A549 (cell line): Measurements from ENCODE around the gene SRM. TPM values are rescaled to one million over a fixed set of nuclear protein-coding genes. Genes with fewer than 3 reads are reported as not detected.

Experiments
- ATAC-seq, 2 experiments: fragments of 200-7000 bp in 1 of 2; fragments of >200 bp in 1 of 2; cut with Nextera tagmentation in 1 of 2; cut with Tn5 transposase in 1 of 2; 3 replicates each; pipeline versions ENCODE4 v1.8.0 to v1.9.1; 2018 to 2020; ENCODE audit warnings: mild to moderate bottlenecking in 1 of 2, moderate library complexity in 1 of 2
- CTCF ChIA-PET: fragments of 300-600 bp; sonication (Branson Sonifier 250); formaldehyde crosslinking; extraction: SDS; loops from one replicate; lab custom pipeline; 2021; ENCODE audit warnings: antibody characterized with exemption, inconsistent platforms; lab: Yijun Ruan, JAX
- POLR2A ChIA-PET: fragments of 350-600 bp; formaldehyde crosslinking; extraction: SDS; loops from one replicate; lab custom pipeline; 2021; ENCODE audit warnings: antibody characterized with exemption, inconsistent platforms; lab: Yijun Ruan, JAX
- DNase-seq, 2 experiments: peaks; one replicate each; pipeline versions ENCODE4 v3.0.0 to v3.0.0-alpha.2; 2011 to 2016; ENCODE audit warnings: low read depth in 1 of 2, low spot score in 1 of 2
- FAIRE-seq: peaks from 2 replicates; lab custom pipeline; 2011; peaks lifted over from hg19 to GRCh38; lab: Jason Lieb, UNC
- H3K27ac ChIP-seq, 2 experiments: fragments of >200 bp; sonication (Bioruptor Twin); formaldehyde crosslinking; 3 replicates each; pipeline ENCODE4 v1.5.1; 2016 to 2017
- H3K4me1 ChIP-seq: fragments of >200 bp; sonication (Bioruptor Twin); formaldehyde crosslinking; 3 replicates; pipeline ENCODE4 v1.6.1; 2016
- H3K4me2 ChIP-seq: fragments of >200 bp; sonication (Bioruptor Twin); formaldehyde crosslinking; 3 replicates; pipeline ENCODE4 v1.6.1; 2016
- H3K4me3 ChIP-seq: fragments of >200 bp; sonication (Bioruptor Twin); formaldehyde crosslinking; 3 replicates; pipeline ENCODE4 v1.5.1; 2016
- H3K9me3 ChIP-seq: fragments of >200 bp; sonication (Bioruptor Twin); formaldehyde crosslinking; 3 replicates; pipeline ENCODE4 v1.6.1; 2016
- CHD2 ChIP-seq: fragments of 150-350 bp; IDR thresholded peaks from 2 replicates; pipeline ENCODE4 v1.6.1; 2014; ENCODE audit warnings: low read length; ENCODE audit not compliant: partially characterized antibody
- CHD4 ChIP-seq: fragments of 200-600 bp; sonication (generic); IDR thresholded peaks from 2 replicates; pipeline ENCODE4 v1.6.1; 2016; ENCODE audit warnings: antibody characterized with exemption, mild to moderate bottlenecking, borderline replicate concordance
- EHF ChIP-seq: fragments of 250-450 bp; sonication (Bioruptor Pico); IDR thresholded peaks from 2 replicates; pipeline ENCODE4 v1.5.0; 2020; ENCODE audit warnings: mild to moderate bottlenecking
- FOSB ChIP-seq: fragments of 250-450 bp; sonication (Bioruptor Pico); IDR thresholded peaks from 2 replicates; pipeline ENCODE4 v1.5.0; 2020; ENCODE audit warnings: mild to moderate bottlenecking, moderate library complexity
- FOXS1 ChIP-seq: fragments of 250-450 bp; sonication (Bioruptor Pico); IDR thresholded peaks from 2 replicates; pipeline ENCODE4 v1.5.0; 2020; ENCODE audit warnings: mild to moderate bottlenecking, moderate library complexity
- HEYL ChIP-seq: fragments of 250-450 bp; sonication (Bioruptor Pico); IDR thresholded peaks from 2 replicates; pipeline ENCODE4 v1.8.0; 2021; ENCODE audit warnings: mild to moderate bottlenecking, moderate library complexity
- HOXB5 ChIP-seq: fragments of 250-450 bp; sonication (Bioruptor Pico); IDR thresholded peaks from 2 replicates; pipeline ENCODE4 v1.5.0; 2020; ENCODE audit warnings: mild to moderate bottlenecking, moderate library complexity
- JUNB ChIP-seq: fragments of >200 bp; sonication (Bioruptor Twin); formaldehyde crosslinking; IDR thresholded peaks from 2 replicates; pipeline ENCODE4 v1.6.1; 2016
- KDM1A ChIP-seq: fragments of 200-600 bp; sonication (generic); IDR thresholded peaks from 2 replicates; pipeline ENCODE4 v1.6.1; 2016; ENCODE audit warnings: low read depth, mild to moderate bottlenecking
- MAFK ChIP-seq: fragments of 450-650 bp; IDR thresholded peaks from 2 replicates; pipeline ENCODE4 v1.6.1; 2014; ENCODE audit not compliant: partially characterized antibody
- MAZ ChIP-seq: fragments of 150-350 bp; IDR thresholded peaks from 2 replicates; pipeline ENCODE4 v1.6.1; 2014; ENCODE audit warnings: antibody characterized with exemption, low read depth, low read length, borderline replicate concordance
- NFE2L2 ChIP-seq: fragments of 150-350 bp; conservative IDR thresholded peaks from 2 replicates; pipeline ENCODE4 v1.6.1; 2014; ENCODE audit warnings: low read length
- TP53 ChIP-seq: fragments of 250-450 bp; sonication (Bioruptor Pico); IDR thresholded peaks from 2 replicates; pipeline ENCODE4 v1.5.0; 2021; ENCODE audit warnings: mild to moderate bottlenecking, moderate library complexity
- ZFP36 ChIP-seq: fragments of 450-650 bp; IDR thresholded peaks from 2 replicates; pipeline ENCODE4 v1.6.1; 2014; ENCODE audit warnings: borderline replicate concordance; ENCODE audit not compliant: partially characterized antibody
- WGBS: methylation state at CpG from one replicate; pipeline ENCODE4 v1.1.6; 2017; ENCODE audit errors: missing lambda C conversion rate; 5-methylcytosine and 5-hydroxymethylcytosine counted together
- polyA plus RNA-seq, 4 experiments: library from polyadenylated mRNA; depleted of rRNA in 3 of 4; stranded (reverse); fragments of >200 nt; fragmentation: RNase III in 1 of 4; extraction: RNeasy Plus Mini Kit Qiagen cat#74134 plus additional on column Dnase treatment in 1 of 4; gene quantifications; 2 replicates in 3 of 4; 3 replicates in 1 of 4; pipeline ENCODE4 v1.2.3, GENCODE V29; 2011 to 2017
- TF ChIP-seq, protein P1 (sequence below): fragments of 150-350 bp; IDR thresholded peaks from 2 replicates; pipeline ENCODE4 v1.6.1; 2014; ENCODE audit warnings: low read depth, mild to moderate bottlenecking, low read length
- TF ChIP-seq, protein P2 (sequence below): IDR thresholded peaks from 2 replicates; pipeline ENCODE4 v1.6.1; 2012
- TF ChIP-seq, protein P3 (sequence below): fragments of 250-450 bp; sonication (Bioruptor Pico); IDR thresholded peaks from 2 replicates; pipeline ENCODE4 v1.5.0; 2020; ENCODE audit warnings: low read depth, mild to moderate bottlenecking, moderate library complexity
- TF ChIP-seq, protein P4 (sequence below): fragments of >200 bp; sonication (Bioruptor Twin); formaldehyde crosslinking; IDR thresholded peaks from 3 replicates; pipeline ENCODE4 v1.5.1; 2016
- TF ChIP-seq, protein P5 (sequence below): fragments of 200-600 bp; sonication (generic); IDR thresholded peaks from 2 replicates; pipeline ENCODE4 v1.6.1; 2016; ENCODE audit warnings: antibody characterized with exemption, mild to moderate bottlenecking, moderate library complexity

The SRM gene
- polyA plus RNA-seq, 2 of the 4 experiments (the other 2 are of a cell fraction): 30.8 to 87.8 TPM

DNA sequence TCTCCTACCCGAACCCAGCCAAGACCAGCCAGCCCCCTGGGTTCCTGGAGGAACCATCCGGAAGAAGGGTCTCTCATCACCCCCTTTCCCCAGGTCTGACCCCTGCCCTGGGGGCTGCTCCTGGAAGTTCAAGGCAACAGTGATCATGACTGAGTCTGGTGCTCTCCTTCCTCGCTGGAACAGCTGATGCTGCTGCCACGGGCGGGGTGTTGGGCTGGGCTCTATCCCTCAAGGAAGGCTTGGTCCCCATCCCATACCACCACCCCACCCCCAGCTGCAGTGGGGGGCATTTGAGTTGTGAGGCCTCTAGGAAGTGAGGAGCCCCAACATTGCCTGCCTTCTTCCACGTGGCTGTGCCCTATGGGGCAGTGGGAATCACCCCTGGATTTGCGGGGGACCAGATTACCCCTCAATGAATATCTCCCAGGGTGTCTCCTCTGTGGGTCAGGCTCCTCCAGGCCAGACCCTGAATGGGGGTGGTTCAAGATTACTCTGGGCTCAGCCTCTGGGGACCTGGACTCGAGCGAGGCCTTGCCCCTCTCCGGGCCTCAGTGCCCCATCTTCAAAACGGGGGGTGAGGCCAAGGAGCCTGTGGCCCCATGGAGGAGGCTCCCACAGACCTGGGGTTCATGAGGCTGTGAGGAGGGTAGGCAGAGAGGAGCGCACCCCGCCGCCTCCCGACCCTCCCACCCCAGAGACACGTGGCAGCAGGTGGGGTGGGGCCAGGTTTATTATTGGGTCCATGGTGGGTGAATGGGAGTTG is 15.6 kb downstream of the SRM start:
- ChIA-PET CTCF (interaction anchor here (1.6 kb wide), 1 partner anchor 601 kb away, joined by 4 read pairs; no protein-coding TSS in a partner anchor), POLR2A (no interaction called here)
- FAIRE-seq: no peak
- no peak overlapping the region for H3K27ac ChIP-seq
- no peak overlapping the region for H3K4me2 ChIP-seq
- no peak for TF ChIP-seq ZFP36
- TF ChIP-seq, protein P1, sequence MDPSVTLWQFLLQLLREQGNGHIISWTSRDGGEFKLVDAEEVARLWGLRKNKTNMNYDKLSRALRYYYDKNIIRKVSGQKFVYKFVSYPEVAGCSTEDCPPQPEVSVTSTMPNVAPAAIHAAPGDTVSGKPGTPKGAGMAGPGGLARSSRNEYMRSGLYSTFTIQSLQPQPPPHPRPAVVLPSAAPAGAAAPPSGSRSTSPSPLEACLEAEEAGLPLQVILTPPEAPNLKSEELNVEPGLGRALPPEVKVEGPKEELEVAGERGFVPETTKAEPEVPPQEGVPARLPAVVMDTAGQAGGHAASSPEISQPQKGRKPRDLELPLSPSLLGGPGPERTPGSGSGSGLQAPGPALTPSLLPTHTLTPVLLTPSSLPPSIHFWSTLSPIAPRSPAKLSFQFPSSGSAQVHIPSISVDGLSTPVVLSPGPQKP: no peak
- no peak for TF ChIP-seq HEYL (CRISPR knock-in tag)
- no peak for TF ChIP-seq HOXB5 (CRISPR knock-in tag)
- TF ChIP-seq FOXS1 (CRISPR knock-in tag): no peak
- TF ChIP-seq JUNB: no peak
- TF ChIP-seq, protein P2, sequence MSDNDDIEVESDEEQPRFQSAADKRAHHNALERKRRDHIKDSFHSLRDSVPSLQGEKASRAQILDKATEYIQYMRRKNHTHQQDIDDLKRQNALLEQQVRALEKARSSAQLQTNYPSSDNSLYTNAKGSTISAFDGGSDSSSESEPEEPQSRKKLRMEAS: no peak
- TF ChIP-seq, protein P3, sequence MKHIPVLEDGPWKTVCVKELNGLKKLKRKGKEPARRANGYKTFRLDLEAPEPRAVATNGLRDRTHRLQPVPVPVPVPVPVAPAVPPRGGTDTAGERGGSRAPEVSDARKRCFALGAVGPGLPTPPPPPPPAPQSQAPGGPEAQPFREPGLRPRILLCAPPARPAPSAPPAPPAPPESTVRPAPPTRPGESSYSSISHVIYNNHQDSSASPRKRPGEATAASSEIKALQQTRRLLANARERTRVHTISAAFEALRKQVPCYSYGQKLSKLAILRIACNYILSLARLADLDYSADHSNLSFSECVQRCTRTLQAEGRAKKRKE (CRISPR knock-in tag): no peak
- TF ChIP-seq, protein P4, sequence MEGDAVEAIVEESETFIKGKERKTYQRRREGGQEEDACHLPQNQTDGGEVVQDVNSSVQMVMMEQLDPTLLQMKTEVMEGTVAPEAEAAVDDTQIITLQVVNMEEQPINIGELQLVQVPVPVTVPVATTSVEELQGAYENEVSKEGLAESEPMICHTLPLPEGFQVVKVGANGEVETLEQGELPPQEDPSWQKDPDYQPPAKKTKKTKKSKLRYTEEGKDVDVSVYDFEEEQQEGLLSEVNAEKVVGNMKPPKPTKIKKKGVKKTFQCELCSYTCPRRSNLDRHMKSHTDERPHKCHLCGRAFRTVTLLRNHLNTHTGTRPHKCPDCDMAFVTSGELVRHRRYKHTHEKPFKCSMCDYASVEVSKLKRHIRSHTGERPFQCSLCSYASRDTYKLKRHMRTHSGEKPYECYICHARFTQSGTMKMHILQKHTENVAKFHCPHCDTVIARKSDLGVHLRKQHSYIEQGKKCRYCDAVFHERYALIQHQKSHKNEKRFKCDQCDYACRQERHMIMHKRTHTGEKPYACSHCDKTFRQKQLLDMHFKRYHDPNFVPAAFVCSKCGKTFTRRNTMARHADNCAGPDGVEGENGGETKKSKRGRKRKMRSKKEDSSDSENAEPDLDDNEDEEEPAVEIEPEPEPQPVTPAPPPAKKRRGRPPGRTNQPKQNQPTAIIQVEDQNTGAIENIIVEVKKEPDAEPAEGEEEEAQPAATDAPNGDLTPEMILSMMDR: no peak
- no peak for TF ChIP-seq TP53 (CRISPR knock-in tag)
- TF ChIP-seq MAZ: no peak
- TF ChIP-seq KDM1A: no peak
- no peak for TF ChIP-seq CHD4
- no peak for TF ChIP-seq FOSB (CRISPR knock-in tag)
- TF ChIP-seq, protein P5, sequence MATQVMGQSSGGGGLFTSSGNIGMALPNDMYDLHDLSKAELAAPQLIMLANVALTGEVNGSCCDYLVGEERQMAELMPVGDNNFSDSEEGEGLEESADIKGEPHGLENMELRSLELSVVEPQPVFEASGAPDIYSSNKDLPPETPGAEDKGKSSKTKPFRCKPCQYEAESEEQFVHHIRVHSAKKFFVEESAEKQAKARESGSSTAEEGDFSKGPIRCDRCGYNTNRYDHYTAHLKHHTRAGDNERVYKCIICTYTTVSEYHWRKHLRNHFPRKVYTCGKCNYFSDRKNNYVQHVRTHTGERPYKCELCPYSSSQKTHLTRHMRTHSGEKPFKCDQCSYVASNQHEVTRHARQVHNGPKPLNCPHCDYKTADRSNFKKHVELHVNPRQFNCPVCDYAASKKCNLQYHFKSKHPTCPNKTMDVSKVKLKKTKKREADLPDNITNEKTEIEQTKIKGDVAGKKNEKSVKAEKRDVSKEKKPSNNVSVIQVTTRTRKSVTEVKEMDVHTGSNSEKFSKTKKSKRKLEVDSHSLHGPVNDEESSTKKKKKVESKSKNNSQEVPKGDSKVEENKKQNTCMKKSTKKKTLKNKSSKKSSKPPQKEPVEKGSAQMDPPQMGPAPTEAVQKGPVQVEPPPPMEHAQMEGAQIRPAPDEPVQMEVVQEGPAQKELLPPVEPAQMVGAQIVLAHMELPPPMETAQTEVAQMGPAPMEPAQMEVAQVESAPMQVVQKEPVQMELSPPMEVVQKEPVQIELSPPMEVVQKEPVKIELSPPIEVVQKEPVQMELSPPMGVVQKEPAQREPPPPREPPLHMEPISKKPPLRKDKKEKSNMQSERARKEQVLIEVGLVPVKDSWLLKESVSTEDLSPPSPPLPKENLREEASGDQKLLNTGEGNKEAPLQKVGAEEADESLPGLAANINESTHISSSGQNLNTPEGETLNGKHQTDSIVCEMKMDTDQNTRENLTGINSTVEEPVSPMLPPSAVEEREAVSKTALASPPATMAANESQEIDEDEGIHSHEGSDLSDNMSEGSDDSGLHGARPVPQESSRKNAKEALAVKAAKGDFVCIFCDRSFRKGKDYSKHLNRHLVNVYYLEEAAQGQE: no peak
- no peak for TF ChIP-seq EHF (CRISPR knock-in tag)
- no peak for TF ChIP-seq NFE2L2
- TF ChIP-seq CHD2: no peak
- no peak for TF ChIP-seq MAFK
- TF ChIP-seq, all 56 proteins: peak for 0
- DNase-seq (no peak), ATAC-seq (no peak)
- Histone ChIP-seq H3K4me3 (no peak overlapping the region), H3K9me3 (no peaks in the 10 kb centered on the region), H3K4me1 (no peaks in the 10 kb centered on the region)
- WGBS: 47% methylated on average over 5 of the region's 16 CpGs
